ENCODE results near the gene TPMT. TPM values are rescaled to one million over a fixed set of nuclear protein-coding genes. Genes with fewer than 3 reads are reported as not detected.
A peak's percentile ranks its signal among the peaks of the same experiment; 100 is the strongest.

The TPMT gene
- total RNA-seq, 4 donors from 2014 or later, result 15.1 to 53.5 (median 32.8) TPM

GRCh38 chr6:18147616-18148015 is 7.3 kb downstream of the TPMT start:
- peak overlapping the region; percentile 27 to 74 (median 58) for H3K27ac ChIP-seq
- in situ Hi-C loops (cut with MboI; ENCODE audit: low pct_ligation_motif_present in 1 of 4, low pct_unique_long_range_greater_than_20kb in 1 of 4, low sequenced_read_pairs in 3 of 4) (loop anchor here in 2 of 4 donors (25.0 kb wide), 2 partner anchors 560 to 985 kb away; no protein-coding TSS in a partner anchor), intact Hi-C loops (cut with DNase I; ENCODE audit: low total_unique reads) (no loop called here)
- no peak for DNase-seq
- no peak overlapping the region for H3K4me3 ChIP-seq
- 89 to 94% methylated on average over 2 of the region's 2 CpGs for WGBS, 2 donors (ENCODE audit: low coverage in 1 of 2)
- TF ChIP-seq CTCF (IDR thresholded peaks at IDR 0.05), result no peak
- H3K4me1 ChIP-seq, result peaks cover 0 to 24% (median 11%) of the 10 kb centered on the region in 4 donors
- no peaks in the 10 kb centered on the region for H3K27me3 ChIP-seq
- H3K36me3 ChIP-seq, result peaks cover 0 to 17% (median 2%) of the 10 kb centered on the region in 4 donors
- no peaks in the 10 kb centered on the region for H3K9me3 ChIP-seq

- Histone ChIP-seq H3K27me3 (no peaks in the 10 kb centered on the region), H3K27ac (peak overlapping the region; percentile 39 to 74 (median 58)), H3K9me3 (no peaks in the 10 kb centered on the region), H3K36me3 (peaks cover 0 to 21% (median 2%) of the 10 kb centered on the region in 4 donors), H3K4me3 (no peak overlapping the region), H3K4me1 (peaks cover 0 to 28% (median 11%) of the 10 kb centered on the region in 4 donors)
- intact Hi-C loops (cut with DNase I; ENCODE audit: low total_unique reads), result no loop called here
- DNase-seq, result no peak
- WGBS, 2 donors (ENCODE audit: low coverage in 1 of 2), result 40 to 42% methylated on average over 2 of the region's 2 CpGs
- TF ChIP-seq EP300 (IDR thresholded peaks at IDR 0.05; ENCODE audit: low read depth), result no peak
- TF ChIP-seq POLR2A (IDR thresholded peaks at IDR 0.05), result no peak
- TF ChIP-seq POLR2AphosphoS5 (IDR thresholded peaks at IDR 0.05), result peak in 1 of 3 donors; percentile 20
- in situ Hi-C loops (cut with MboI; ENCODE audit: low pct_ligation_motif_present in 1 of 4, low pct_unique_long_range_greater_than_20kb in 1 of 4, low sequenced_read_pairs in 3 of 4), result loop anchor here in 2 of 4 donors (25.0 kb wide), 2 partner anchors 560 to 985 kb away; no protein-coding TSS in a partner anchor
These were observed 7.7 kb downstream of the TPMT start for GRCh38 chr6:18147160-18147559.

GRCh38 chr6:18142591-18142861 is 12.4 kb downstream of the TPMT start:
- 97 to 100% methylated on average over 1 to 3 of the region's 3 CpGs for WGBS, 2 donors (ENCODE audit: low coverage in 1 of 2)
- H3K36me3 ChIP-seq, result peaks cover 0 to 42% (median 4%) of the 10 kb centered on the region in 4 donors
- no peak for TF ChIP-seq POLR2AphosphoS5 (IDR thresholded peaks at IDR 0.05)
- no peak for TF ChIP-seq EP300 (IDR thresholded peaks at IDR 0.05; ENCODE audit: low read depth)
- TF ChIP-seq CTCF (IDR thresholded peaks at IDR 0.05), result no peak
- no peak for TF ChIP-seq POLR2A (IDR thresholded peaks at IDR 0.05)
- in situ Hi-C loops (cut with MboI; ENCODE audit: low pct_ligation_motif_present in 1 of 4, low pct_unique_long_range_greater_than_20kb in 1 of 4, low sequenced_read_pairs in 3 of 4) (loop anchor here in 2 of 4 donors (25.0 kb wide), 2 partner anchors 555 to 980 kb away; no protein-coding TSS in a partner anchor), intact Hi-C loops (cut with DNase I; ENCODE audit: low total_unique reads) (loop anchor here (5.0 kb wide), 1 partner anchor 1800 kb away; no protein-coding TSS in a partner anchor)
- peaks cover 0 to 31% (median 3%) of the 10 kb centered on the region in 4 donors for H3K4me1 ChIP-seq
- H3K4me3 ChIP-seq, result no peak overlapping the region
- DNase-seq, result no peak
- no peaks in the 10 kb centered on the region for H3K9me3 ChIP-seq
- H3K27me3 ChIP-seq, result no peaks in the 10 kb centered on the region
- H3K27ac ChIP-seq, result no peak overlapping the region

GRCh38 chr6:18141805-18142590 is 12.9 kb downstream of the TPMT start:
- 83 to 89% methylated on average over 9 to 13 of the region's 13 CpGs for WGBS, 2 donors (ENCODE audit: low coverage in 1 of 2)

More at GRCh38 chr6:18141805-18142590, 12.9 kb downstream of the TPMT start:
- no peak for DNase-seq
- intact Hi-C loops (cut with DNase I; ENCODE audit: low total_unique reads), result loop anchor here (5.0 kb wide), 1 partner anchor 1800 kb away; no protein-coding TSS in a partner anchor
- in situ Hi-C loops (cut with MboI; ENCODE audit: low pct_ligation_motif_present in 1 of 4, low pct_unique_long_range_greater_than_20kb in 1 of 4, low sequenced_read_pairs in 3 of 4), result loop anchor here in 2 of 4 donors (25.0 kb wide), 2 partner anchors 555 to 980 kb away; no protein-coding TSS in a partner anchor
- Histone ChIP-seq H3K4me3 (no peak overlapping the region), H3K27me3 (no peaks in the 10 kb centered on the region), H3K36me3 (peaks cover 0 to 42% (median 4%) of the 10 kb centered on the region in 4 donors), H3K4me1 (peaks cover 0 to 27% (median 2%) of the 10 kb centered on the region in 4 donors), H3K9me3 (no peaks in the 10 kb centered on the region), H3K27ac (no peak overlapping the region)
- no peak for TF ChIP-seq EP300 (IDR thresholded peaks at IDR 0.05; ENCODE audit: low read depth)
- TF ChIP-seq POLR2A (IDR thresholded peaks at IDR 0.05), result no peak
- no peak for TF ChIP-seq CTCF (IDR thresholded peaks at IDR 0.05)
- TF ChIP-seq POLR2AphosphoS5 (IDR thresholded peaks at IDR 0.05), result no peak

Data from transverse colon (tissue), 4 donors.